Neural crest cell (in vitro differentiated cells): ENCODE results near the gene LEMD2. TPM values are rescaled to one million over a fixed set of nuclear protein-coding genes. Genes with fewer than 3 reads are reported as not detected.

Experiments used
- DNase-seq: peaks from one replicate; pipeline ENCODE4 v3.0.0; 2021; ENCODE audit warnings: low read depth, mixed read lengths, low spot score
- H3K27ac Mint-ChIP-seq: one replicate; pipeline ENCODE4 v1.8.0; 2021; ENCODE audit warnings: mild to moderate bottlenecking, mixed read lengths; ENCODE audit not compliant: unreplicated experiment
- H3K27me3 Mint-ChIP-seq: 2 replicates; pipeline ENCODE4 v1.8.0; 2021; ENCODE audit warnings: low read depth, mild to moderate bottlenecking, mixed read lengths
- H3K36me3 Mint-ChIP-seq: 2 replicates; pipeline ENCODE4 v1.8.0; 2021; ENCODE audit warnings: low read depth, mild to moderate bottlenecking, mixed read lengths
- H3K4me1 Mint-ChIP-seq: 2 replicates; pipeline ENCODE4 v1.8.0; 2021; ENCODE audit warnings: mixed read lengths
- H3K4me3 Mint-ChIP-seq: one replicate; pipeline ENCODE4 v1.8.0; 2021; ENCODE audit warnings: mild to moderate bottlenecking, mixed read lengths
- H3K9me3 Mint-ChIP-seq: 2 replicates; pipeline ENCODE4 v1.8.0; 2021; ENCODE audit warnings: mixed read lengths
- total RNA-seq: library from RNA; stranded (reverse); gene quantifications from 2 replicates; pipeline ENCODE4 v1.2.1, GENCODE V29; 2021
- TF ChIP-seq, protein P1 (sequence below): fragments of 200-600 bp; sonication (generic); conservative IDR thresholded peaks from 2 replicates; pipeline ENCODE4 v1.5.0; 2021; ENCODE audit warnings: antibody characterized with exemption, mild to moderate bottlenecking

LEMD2 gene
- total RNA-seq, 1 donor from 2014 or later, result 63.6 TPM

DNA sequence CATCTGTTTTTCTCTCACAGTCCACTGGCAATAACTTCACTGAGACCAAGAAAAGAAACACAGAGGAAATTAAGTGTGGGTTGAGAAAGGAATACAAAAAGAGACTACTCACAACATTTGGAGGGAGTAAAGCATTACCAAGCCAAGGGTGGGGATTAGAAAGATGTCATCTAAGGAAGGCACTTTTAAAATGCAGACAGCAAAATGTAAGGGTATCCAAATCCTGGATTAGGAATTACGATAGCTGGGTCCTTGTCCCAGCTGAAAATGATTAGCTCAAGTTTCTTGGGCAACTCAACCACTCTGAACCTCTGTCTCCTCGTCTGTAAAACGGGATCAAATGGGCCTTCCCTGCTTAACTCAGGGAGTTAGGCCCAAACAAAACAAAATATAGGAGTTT is 2.2 kb downstream of the LEMD2 start:
- TF ChIP-seq, protein P1, sequence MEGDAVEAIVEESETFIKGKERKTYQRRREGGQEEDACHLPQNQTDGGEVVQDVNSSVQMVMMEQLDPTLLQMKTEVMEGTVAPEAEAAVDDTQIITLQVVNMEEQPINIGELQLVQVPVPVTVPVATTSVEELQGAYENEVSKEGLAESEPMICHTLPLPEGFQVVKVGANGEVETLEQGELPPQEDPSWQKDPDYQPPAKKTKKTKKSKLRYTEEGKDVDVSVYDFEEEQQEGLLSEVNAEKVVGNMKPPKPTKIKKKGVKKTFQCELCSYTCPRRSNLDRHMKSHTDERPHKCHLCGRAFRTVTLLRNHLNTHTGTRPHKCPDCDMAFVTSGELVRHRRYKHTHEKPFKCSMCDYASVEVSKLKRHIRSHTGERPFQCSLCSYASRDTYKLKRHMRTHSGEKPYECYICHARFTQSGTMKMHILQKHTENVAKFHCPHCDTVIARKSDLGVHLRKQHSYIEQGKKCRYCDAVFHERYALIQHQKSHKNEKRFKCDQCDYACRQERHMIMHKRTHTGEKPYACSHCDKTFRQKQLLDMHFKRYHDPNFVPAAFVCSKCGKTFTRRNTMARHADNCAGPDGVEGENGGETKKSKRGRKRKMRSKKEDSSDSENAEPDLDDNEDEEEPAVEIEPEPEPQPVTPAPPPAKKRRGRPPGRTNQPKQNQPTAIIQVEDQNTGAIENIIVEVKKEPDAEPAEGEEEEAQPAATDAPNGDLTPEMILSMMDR, result no peak
- Mint-ChIP-seq H3K27ac (no peak overlapping the region), H3K36me3 (peaks cover 6% of the 10 kb centered on the region), H3K4me3 (peak overlapping the region; percentile 95), H3K27me3 (no peaks in the 10 kb centered on the region), H3K9me3 (no peaks in the 10 kb centered on the region), H3K4me1 (peaks cover 72% of the 10 kb centered on the region)
- DNase-seq, result no peak

DNA sequence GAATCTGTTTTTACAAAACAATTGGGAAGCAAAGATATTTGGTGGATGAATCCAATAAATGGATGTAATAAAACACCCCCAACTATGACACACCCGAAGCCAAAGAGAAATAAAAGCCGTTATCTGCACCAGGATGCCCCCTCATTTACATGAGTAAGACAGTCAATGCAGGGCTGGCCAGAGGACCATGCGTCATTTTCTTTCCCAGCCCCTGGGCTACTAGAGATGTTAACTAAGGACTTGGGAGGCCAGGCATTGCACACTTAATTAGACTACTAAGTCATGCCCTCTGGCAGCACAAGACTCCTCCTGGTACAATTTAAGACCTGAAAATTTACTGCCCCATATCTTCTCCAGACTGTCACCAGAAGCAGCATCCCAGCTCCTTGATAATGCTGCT is 3.2 kb downstream of the LEMD2 start:
- Mint-ChIP-seq H3K36me3 (peaks cover 6% of the 10 kb centered on the region), H3K9me3 (no peaks in the 10 kb centered on the region), H3K4me3 (peak overlapping the region; percentile 95), H3K27me3 (no peaks in the 10 kb centered on the region), H3K27ac (no peak overlapping the region), H3K4me1 (peaks cover 73% of the 10 kb centered on the region)
- TF ChIP-seq, protein P1, result no peak
- no peak for DNase-seq

DNA sequence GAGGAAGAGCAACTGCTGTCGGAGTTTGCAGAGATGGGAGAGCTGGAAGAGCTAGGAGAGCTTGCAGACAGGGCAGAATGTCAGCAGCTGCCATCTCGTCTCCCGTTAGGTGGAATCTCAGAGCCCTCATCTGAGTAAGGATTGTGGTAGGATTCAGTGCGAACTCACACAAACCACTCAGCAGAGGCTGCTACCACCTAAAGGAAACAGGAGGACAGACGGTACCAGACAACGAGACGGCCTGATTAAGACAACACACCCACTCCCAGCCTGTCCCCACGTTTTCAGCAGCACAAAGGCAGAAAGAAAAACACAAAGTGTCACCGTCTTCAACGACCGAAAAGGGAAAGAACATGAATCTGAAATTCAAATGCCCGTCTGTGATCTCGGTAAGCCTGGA is 4.1 kb downstream of the LEMD2 start:
- TF ChIP-seq, protein P1, result no peak
- peak overlapping the region; percentile 28 for H3K4me3 Mint-ChIP-seq
- peaks cover 76% of the 10 kb centered on the region for H3K4me1 Mint-ChIP-seq
- peaks cover 14% of the 10 kb centered on the region for H3K36me3 Mint-ChIP-seq
- no peaks in the 10 kb centered on the region for H3K9me3 Mint-ChIP-seq
- H3K27ac Mint-ChIP-seq, result no peak overlapping the region
- DNase-seq, result no peak
- no peaks in the 10 kb centered on the region for H3K27me3 Mint-ChIP-seq

DNA sequence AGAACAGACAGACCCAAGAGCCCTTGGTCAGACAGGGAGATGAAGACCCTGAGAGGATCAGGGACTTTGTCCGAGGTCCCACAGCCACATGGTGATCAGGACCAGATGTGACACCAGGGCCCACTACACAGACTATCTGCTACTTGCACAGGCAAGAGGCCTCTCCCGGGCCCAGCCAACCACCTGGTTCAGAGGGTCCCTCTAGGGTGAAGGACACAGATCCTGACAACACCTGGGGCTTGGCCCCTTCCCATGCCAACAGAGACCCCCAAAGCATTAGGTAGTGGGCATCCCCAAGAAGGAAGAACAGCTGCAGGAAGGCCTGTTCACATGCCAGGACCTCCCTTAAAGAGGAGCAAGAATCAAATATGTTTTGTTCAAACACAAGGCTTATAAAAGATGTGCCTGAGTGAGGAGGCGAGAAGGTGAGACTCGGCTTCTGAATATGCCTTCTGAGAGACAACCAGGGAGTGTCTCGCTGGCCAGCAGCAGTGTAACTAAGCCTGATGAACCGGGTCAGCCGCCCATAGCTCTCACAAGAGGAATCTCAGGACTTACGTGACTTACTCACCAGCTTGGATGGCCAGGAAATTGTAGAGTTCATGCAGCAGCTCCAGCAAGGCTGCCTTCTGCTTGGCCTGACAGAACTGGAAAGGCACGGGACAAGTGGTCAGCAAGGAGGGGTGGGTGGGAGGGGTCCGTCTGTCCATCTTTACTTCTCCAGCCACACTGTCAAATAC is 5.0 kb downstream of the LEMD2 start:
- DNase-seq, result no peak
- H3K27ac Mint-ChIP-seq, result no peak overlapping the region
- peaks cover 74% of the 10 kb centered on the region for H3K4me1 Mint-ChIP-seq
- H3K4me3 Mint-ChIP-seq, result peak overlapping the region; percentile 59
- no peaks in the 10 kb centered on the region for H3K9me3 Mint-ChIP-seq
- no peaks in the 10 kb centered on the region for H3K27me3 Mint-ChIP-seq
- H3K36me3 Mint-ChIP-seq, result peaks cover 14% of the 10 kb centered on the region
- TF ChIP-seq, protein P1, result no peak

DNA sequence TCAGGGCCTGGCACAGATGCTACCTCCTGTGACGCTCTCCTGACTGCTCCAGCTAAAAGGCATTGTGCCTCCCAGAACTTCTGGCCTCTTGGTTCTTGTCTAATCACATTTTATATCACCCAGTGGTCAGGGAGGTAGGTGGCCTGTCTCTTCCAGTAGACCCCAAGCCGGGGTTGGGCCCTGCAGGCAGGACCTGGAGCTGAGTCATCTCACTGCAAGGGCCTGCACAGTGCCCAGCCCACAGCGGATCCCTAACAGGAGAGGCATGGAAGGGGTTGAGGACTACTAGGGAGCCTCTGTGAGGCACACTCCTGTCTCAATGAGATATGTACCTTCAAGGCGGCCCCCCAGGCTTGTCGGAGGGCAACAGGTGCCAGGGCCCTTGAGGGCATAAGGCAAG is 6.4 kb downstream of the LEMD2 start:
- H3K27ac Mint-ChIP-seq, result peak overlapping the region; percentile 39

More for the DNA sequence above, 6.4 kb downstream of the LEMD2 start:
- TF ChIP-seq, protein P1, result no peak
- no peaks in the 10 kb centered on the region for H3K27me3 Mint-ChIP-seq
- DNase-seq, result no peak
- peaks cover 14% of the 10 kb centered on the region for H3K36me3 Mint-ChIP-seq
- H3K9me3 Mint-ChIP-seq, result no peaks in the 10 kb centered on the region
- H3K4me1 Mint-ChIP-seq, result peaks cover 68% of the 10 kb centered on the region
- H3K4me3 Mint-ChIP-seq, result no peak overlapping the region
